H1 (cell line): ENCODE data around the gene TMEM79. TPM values are rescaled to one million over a fixed set of nuclear protein-coding genes. Genes with fewer than 3 reads are reported as not detected.

Source experiments
- CTCF ChIA-PET: fragments of 300-600 bp; sonication (Branson Sonifier 250); formaldehyde crosslinking; loops from one replicate; lab custom pipeline; 2021; ENCODE audit not compliant: partially characterized antibody; lab: Charles Lee
- POLR2A ChIA-PET: fragments of 300-600 bp; sonication (Branson Sonifier 250); formaldehyde crosslinking; loops from one replicate; lab custom pipeline; 2021; ENCODE audit warnings: inconsistent platforms; ENCODE audit not compliant: partially characterized antibody; lab: Charles Lee
- DNase-seq, 2 experiments: peaks; one replicate each; pipeline versions ENCODE4 v3.0.0 to v3.0.0-alpha.2; 2010 to 2022; ENCODE audit warnings: low spot score in 2 of 2, low read depth in 1 of 2, mixed read lengths in 1 of 2
- FAIRE-seq: peaks from 2 replicates; lab custom pipeline; 2011; peaks lifted over from hg19 to GRCh38; lab: Jason Lieb, UNC
- H2AFZ ChIP-seq: 2 replicates; pipeline ENCODE4 v1.8.1; 2012; ENCODE audit warnings: low read length, inconsistent platforms
- H2AK5ac ChIP-seq: 2 replicates; pipeline ENCODE4 v1.6.1; 2013; ENCODE audit warnings: low read depth, low read length
- H2BK120ac ChIP-seq: replicated peaks from 2 replicates; pipeline ENCODE3; 2013; ENCODE audit warnings: low read depth, low read length, inconsistent platforms
- H2BK12ac ChIP-seq: 2 replicates; pipeline ENCODE4 v1.6.1; 2013; ENCODE audit warnings: low read depth, low read length
- H2BK15ac ChIP-seq: 2 replicates; pipeline ENCODE4 v1.6.1; 2013; ENCODE audit warnings: low read length
- H2BK20ac ChIP-seq: 2 replicates; pipeline ENCODE4 v1.6.1; 2013; ENCODE audit warnings: low read length
- H2BK5ac ChIP-seq: 2 replicates; pipeline ENCODE4 v1.6.1; 2013; ENCODE audit warnings: low read depth, low read length
- H3K14ac ChIP-seq: 2 replicates; pipeline ENCODE4 v1.6.1; 2013; ENCODE audit warnings: inconsistent platforms; ENCODE audit not compliant: insufficient read length
- H3K18ac ChIP-seq: 2 replicates; pipeline ENCODE4 v1.6.1; 2013; ENCODE audit warnings: low read length; ENCODE audit errors: extremely low read depth
- H3K23ac ChIP-seq: 2 replicates; pipeline ENCODE4 v1.6.1; 2013; ENCODE audit warnings: inconsistent platforms; ENCODE audit not compliant: insufficient read length
- H3K23me2 ChIP-seq: 2 replicates; pipeline ENCODE4 v1.6.1; 2013; ENCODE audit warnings: low read depth, low read length
- H3K27ac ChIP-seq: 2 replicates; pipeline ENCODE4 v1.6.1; 2011; ENCODE audit warnings: low read depth, low read length, inconsistent platforms
- H3K27me3 ChIP-seq, 4 experiments: replicated peaks in 1 of 4; 1 replicate in 1 of 4; 2 replicates in 3 of 4; pipeline versions ENCODE4 v1.6.1 to v1.8.1; 2011 to 2013; ENCODE audit warnings: low read length in 3 of 4, mild to moderate bottlenecking in 3 of 4, inconsistent platforms in 2 of 4, mixed read lengths in 2 of 4, moderate library complexity in 1 of 4; ENCODE audit not compliant: control insufficient read depth in 3 of 4, insufficient read depth in 3 of 4; ENCODE audit errors: extremely low read depth in 1 of 4
- H3K36me3 ChIP-seq, 4 experiments: 2 replicates each; pipeline versions ENCODE4 v1.6.1 to v1.8.1; 2011 to 2013; ENCODE audit warnings: mild to moderate bottlenecking in 4 of 4, low read length in 3 of 4, moderate library complexity in 2 of 4, control low read depth in 1 of 4, inconsistent platforms in 1 of 4; ENCODE audit not compliant: insufficient read depth in 4 of 4, control insufficient read depth in 2 of 4
- H3K4ac ChIP-seq: replicated peaks from 2 replicates; pipeline ENCODE3; 2013; ENCODE audit warnings: low read length, low read depth, mixed read lengths, inconsistent platforms; ENCODE audit not compliant: insufficient read length
- H3K4me1 ChIP-seq, 4 experiments: replicated peaks in 1 of 4; 1 replicate in 1 of 4; 2 replicates in 3 of 4; pipeline versions ENCODE4 v1.6.1 to v1.8.1; 2011 to 2013; ENCODE audit warnings: low read length in 3 of 4, inconsistent platforms in 2 of 4, mixed read lengths in 1 of 4; ENCODE audit not compliant: insufficient read depth in 4 of 4, control insufficient read depth in 3 of 4
- H3K4me2 ChIP-seq, 2 experiments: 2 replicates each; pipeline versions ENCODE4 v1.6.1 to v1.8.1; 2011 to 2013; ENCODE audit warnings: low read depth in 2 of 2, low read length in 2 of 2, control low read depth in 1 of 2, inconsistent platforms in 1 of 2, mild to moderate bottlenecking in 1 of 2; ENCODE audit not compliant: insufficient read depth in 1 of 2
- H3K4me3 ChIP-seq, 4 experiments: fragments of 200-600, 300-600 bp in 1 of 4; sonication (generic), shearing (Covaris generic), sonication (Bioruptor Twin) in 1 of 4; 2 replicates each; pipeline versions ENCODE4 v1.5.1 to v1.8.1; 2011 to 2016; ENCODE audit warnings: low read length in 4 of 4, low read depth in 3 of 4, control low read depth in 2 of 4, inconsistent platforms in 2 of 4, mild to moderate bottlenecking in 2 of 4, mixed read lengths in 1 of 4, moderate library complexity in 1 of 4; ENCODE audit not compliant: insufficient read depth in 2 of 4; ENCODE audit errors: extremely low read depth in 1 of 4
- H3K56ac ChIP-seq: replicated peaks from 2 replicates; pipeline ENCODE3; 2013; ENCODE audit warnings: low read depth, mild to moderate bottlenecking, mixed read lengths, low read length, inconsistent platforms; ENCODE audit not compliant: insufficient read length
- H3K79me1 ChIP-seq: 2 replicates; pipeline ENCODE4 v1.6.1; 2013; ENCODE audit warnings: low read depth, low read length, control low read depth
- H3K79me2 ChIP-seq, 2 experiments: 2 replicates each; pipeline versions ENCODE4 v1.6.1 to v1.8.1; 2012 to 2013; ENCODE audit warnings: low read length in 2 of 2, mild to moderate bottlenecking in 2 of 2, inconsistent platforms in 1 of 2; ENCODE audit not compliant: insufficient read depth in 2 of 2, control insufficient read depth in 1 of 2
- H3K9ac ChIP-seq, 4 experiments: replicated peaks in 1 of 4; 1 replicate in 1 of 4; 2 replicates in 3 of 4; pipeline versions ENCODE4 v1.6.1 to v1.8.1; 2011 to 2013; ENCODE audit warnings: low read depth in 3 of 4, low read length in 3 of 4, control low read depth in 2 of 4, mild to moderate bottlenecking in 2 of 4, moderate library complexity in 2 of 4, inconsistent platforms in 1 of 4; ENCODE audit errors: extremely low read depth in 1 of 4
- H3K9me3 ChIP-seq, 2 experiments: 2 replicates each; pipeline versions ENCODE4 v1.6.1 to v1.8.1; 2012 to 2013; ENCODE audit warnings: mild to moderate bottlenecking in 2 of 2, moderate library complexity in 2 of 2, control low read depth in 1 of 2, inconsistent platforms in 1 of 2, low read depth in 1 of 2, low read length in 1 of 2, mixed read lengths in 1 of 2; ENCODE audit not compliant: insufficient read depth in 2 of 2
- H4K20me1 ChIP-seq, 2 experiments: replicated peaks in 1 of 2; 2 replicates each; pipeline versions ENCODE3 to v1.8.1; 2011 to 2013; ENCODE audit warnings: inconsistent platforms in 2 of 2, low read length in 2 of 2, mild to moderate bottlenecking in 1 of 2; ENCODE audit not compliant: insufficient read depth in 2 of 2, control insufficient read depth in 1 of 2
- H4K5ac ChIP-seq: 2 replicates; pipeline ENCODE4 v1.6.1; 2013; ENCODE audit warnings: low read length, low read depth, mixed read lengths, inconsistent platforms; ENCODE audit not compliant: insufficient read length
- H4K8ac ChIP-seq: 2 replicates; pipeline ENCODE4 v1.8.0; 2013; ENCODE audit warnings: mild to moderate bottlenecking, moderate library complexity, low read length, inconsistent platforms; ENCODE audit not compliant: insufficient read depth; ENCODE audit errors: extremely low read depth
- H4K91ac ChIP-seq: replicated peaks from 2 replicates; pipeline ENCODE3; 2013; ENCODE audit warnings: low read length, mixed read lengths, inconsistent platforms; ENCODE audit not compliant: insufficient read length
- CHD2 ChIP-seq: IDR thresholded peaks from 2 replicates; pipeline ENCODE4 v1.6.1; 2012; ENCODE audit warnings: low read length, improper control_type of control experiment
- KDM5A ChIP-seq: fragments of 200-600 bp; IDR thresholded peaks from 2 replicates; pipeline ENCODE4 v1.7.1; 2012; ENCODE audit warnings: mild to moderate bottlenecking, low read length, inconsistent platforms, mixed read lengths
- MAFK ChIP-seq: IDR thresholded peaks from 2 replicates; pipeline ENCODE4 v1.6.1; 2012; ENCODE audit warnings: low read depth, mild to moderate bottlenecking, improper control_type of control experiment, low read length
- NANOG ChIP-seq: IDR thresholded peaks from 2 replicates; pipeline ENCODE4 v1.6.1; 2011; ENCODE audit warnings: low read length, low read depth, mild to moderate bottlenecking, inconsistent platforms; ENCODE audit not compliant: insufficient read depth, poor library complexity, severe bottlenecking
- TEAD4 ChIP-seq: IDR thresholded peaks from 2 replicates; pipeline ENCODE4 v1.6.1; 2012; ENCODE audit warnings: low read depth, low read length, inconsistent platforms, mixed read lengths
- WGBS, 2 experiments: shearing (Covaris generic) in 1 of 2; methylation state at CpG; one replicate each; pipeline versions ENCODE4 v1.1.6 to v1.1.7; 2013 to 2015; ENCODE audit warnings: low lambda C conversion rate in 2 of 2, mixed read lengths in 2 of 2, inconsistent platforms in 1 of 2, low coverage in 1 of 2, missing lambda C conversion rate in 1 of 2; ENCODE audit not compliant: insufficient replicate concordance in 2 of 2, insufficient coverage in 1 of 2, insufficient read length in 1 of 2; ENCODE audit errors: extremely low coverage in 1 of 2, missing lambda C conversion rate in 1 of 2; 5-methylcytosine and 5-hydroxymethylcytosine counted together
- polyA plus RNA-seq, 7 experiments: library from polyadenylated mRNA; depleted of rRNA in 3 of 7; stranded (reverse) in 5 of 7; unstranded in 2 of 7; fragments of >200 nt in 5 of 7; fragments of 200-250 nt in 2 of 7; gene quantifications; 1 replicate in 5 of 7; 2 replicates in 1 of 7; 4 replicates in 1 of 7; pipeline versions ENCODE4 v1.2.1 to v1.2.3, GENCODE V29; 2011 to 2013; ENCODE audit warnings: missing spikeins in 2 of 7, mixed read lengths in 2 of 7
- total RNA-seq: library from RNA; stranded (reverse); fragmentation: NEBNext Ultra II Directional; extraction: Animal tissue kit (Norgen Biotek cat#: 25700); gene quantifications from 2 replicates; pipeline ENCODE4 v1.2.1, GENCODE V29; 2021

TMEM79 gene
- total and polyA plus RNA-seq, 2 of the 8 experiments (the other 6 are each of a cell fraction or from before 2014, with no cell fraction given): 2.1 to 2.3 TPM

DNA sequence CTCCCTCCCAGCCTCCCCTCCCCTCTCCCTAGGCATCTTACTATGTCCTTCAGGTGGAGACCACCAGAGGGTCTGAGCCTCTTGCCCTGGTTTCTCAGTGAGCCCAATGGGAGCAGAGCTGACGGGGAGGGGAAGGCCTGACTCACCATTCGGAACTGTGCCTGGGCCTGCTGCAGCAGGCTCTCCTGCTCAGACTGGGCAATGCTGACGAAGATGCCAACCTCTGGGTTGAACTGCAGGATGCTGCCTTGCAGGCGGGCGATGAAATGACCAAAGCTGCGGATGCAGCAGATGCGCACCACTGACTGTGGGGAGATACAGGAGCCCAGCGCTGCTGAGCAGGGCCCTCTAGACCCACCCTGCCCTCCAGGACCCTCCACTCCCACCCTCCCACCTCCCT is 25.3 kb upstream of the TMEM79 start:
- H2AFZ ChIP-seq: no peak overlapping the region
- no peak overlapping the region for H2BK12ac ChIP-seq
- H4K8ac ChIP-seq: no peak overlapping the region
- no peak overlapping the region for H3K4me3 ChIP-seq
- no peaks in the 10 kb centered on the region for H3K4me1 ChIP-seq
- H3K23ac ChIP-seq: no peak overlapping the region
- H2BK15ac ChIP-seq: no peak overlapping the region
- peaks cover 53 to 82% (median 71%) of the 10 kb centered on the region in 4 experiments for H3K36me3 ChIP-seq
- H2AK5ac ChIP-seq: no peak overlapping the region
- H3K27me3 ChIP-seq: no peaks in the 10 kb centered on the region
- no peak for TF ChIP-seq NANOG
- no peak for TF ChIP-seq KDM5A
- TF ChIP-seq CHD2: no peak
- no peak for TF ChIP-seq MAFK
- TF ChIP-seq TEAD4: no peak
- TF ChIP-seq, all 59 proteins: peak for 0
- Histone ChIP-seq H3K9ac (no peak overlapping the region), H3K4ac (no peak overlapping the region), H3K14ac (no peak overlapping the region), H3K23me2 (no peaks in the 10 kb centered on the region), H3K79me2 (no peaks in the 10 kb centered on the region), H2BK120ac (no peak overlapping the region), H2BK5ac (no peak overlapping the region), H3K56ac (no peak overlapping the region), H4K20me1 (peaks cover 0 to 3% of the 10 kb centered on the region in 2 experiments), H4K5ac (no peak overlapping the region), H3K9me3 (no peaks in the 10 kb centered on the region), H4K91ac (no peak overlapping the region), H2BK20ac (no peak overlapping the region), H3K4me2 (no peak overlapping the region), H3K18ac (no peak overlapping the region), H3K79me1 (no peaks in the 10 kb centered on the region; the same call in 1 of the 2 replicates), H3K27ac (no peak overlapping the region)
- DNase-seq (no peak), FAIRE-seq (no peak)
- POLR2A ChIA-PET: interaction anchor here (1.1 to 5.3 kb wide), 7 partner anchors 6 to 24 kb away, joined by 3 to 30 read pairs (median 10); partner anchors contain the start of gene SMG5
- CTCF ChIA-PET: interaction anchor here (1.5 to 47.2 kb wide), 6 partner anchors 11 to 118 kb away, joined by 3 to 1265 read pairs (median 10); partner anchors contain the start of genes PAQR6 and SEMA4A
- 94% methylated on average over 8 of the region's 8 CpGs; no CpG with 5 or more reads in 1 of the 2 experiments for WGBS, 2 experiments
